GM12878 (cell line): ENCODE results near the gene NTMT2. TPM values are rescaled to one million over a fixed set of nuclear protein-coding genes. Genes with fewer than 3 reads are reported as not detected.

Experiments used
- ATAC-seq: fragments of 200-7000 bp; cut with Tn5 transposase; 3 replicates; pipeline ENCODE4 v1.9.1; 2020; ENCODE audit warnings: mild to moderate bottlenecking, moderate library complexity
- BruUV-seq: library from RNA; stranded (reverse); fragments of 400-500 nt; replicated peaks from 2 replicates; lab custom pipeline; 2021; lab: Mats Ljungman, UMichigan
- CTCF ChIA-PET: fragments of 300-600 bp; sonication (Branson Sonifier 250); formaldehyde crosslinking; extraction: SDS; loops from one replicate; lab custom pipeline; 2021; ENCODE audit warnings: inconsistent platforms; lab: Yijun Ruan, JAX
- POLR2A ChIA-PET: fragments of 350-600 bp; formaldehyde crosslinking; extraction: SDS; loops from one replicate; lab custom pipeline; 2021; ENCODE audit warnings: inconsistent platforms; lab: Charles Lee
- RAD21 ChIA-PET: fragments of 300-600 bp; sonication (Branson Sonifier 250); formaldehyde crosslinking; loops from one replicate; lab custom pipeline; 2023; ENCODE audit warnings: antibody characterized with exemption; ENCODE audit not compliant: unreplicated experiment; lab: Charles Lee
- SMC1A ChIA-PET: fragments of 300-600 bp; sonication (Branson Sonifier 250); formaldehyde crosslinking; loops from one replicate; lab custom pipeline; 2023; ENCODE audit not compliant: unreplicated experiment, uncharacterized antibody; lab: Charles Lee
- DNase-seq: peaks from one replicate; pipeline ENCODE4 v3.0.0-alpha.2; 2011; ENCODE audit warnings: low read depth, low spot score
- FAIRE-seq: peaks from 3 replicates; lab custom pipeline; 2011; peaks lifted over from hg19 to GRCh38; lab: Jason Lieb, UNC
- H2AFZ ChIP-seq: 2 replicates; pipeline ENCODE4 v1.6.0; 2011; ENCODE audit warnings: low read depth, low read length, control low read depth; ENCODE audit not compliant: control insufficient read depth
- H3K27ac ChIP-seq: 2 replicates; pipeline ENCODE4 v1.5.1; 2011; ENCODE audit warnings: control low read depth; ENCODE audit not compliant: control insufficient read depth, insufficient read depth
- H3K27me3 ChIP-seq, 2 experiments: replicated peaks in 1 of 2; 2 replicates each; pipeline versions ENCODE4 v1.6.0 to v1.6.1; 2011; ENCODE audit warnings: low read length in 1 of 2; ENCODE audit not compliant: control insufficient read depth in 2 of 2, insufficient read depth in 2 of 2
- H3K36me3 ChIP-seq, 2 experiments: 2 replicates each; pipeline ENCODE4 v1.5.1; 2011; ENCODE audit warnings: low read length in 1 of 2; ENCODE audit not compliant: control insufficient read depth in 2 of 2, insufficient read depth in 2 of 2
- H3K4me1 ChIP-seq: 2 replicates; pipeline ENCODE4 v1.6.1; 2011; ENCODE audit warnings: mild to moderate bottlenecking, low read length, moderate library complexity, mixed read lengths; ENCODE audit not compliant: control insufficient read depth, insufficient read depth
- H3K4me2 ChIP-seq: 2 replicates; pipeline ENCODE4 v1.6.0; 2011; ENCODE audit warnings: control low read depth; ENCODE audit not compliant: control insufficient read depth, insufficient read depth
- H3K4me3 ChIP-seq: fragments of 200-600 bp; sonication (generic); 2 replicates; pipeline ENCODE4 v1.5.1; 2016
- H3K79me2 ChIP-seq: 2 replicates; pipeline ENCODE4 v1.6.0; 2011; ENCODE audit warnings: low read length; ENCODE audit not compliant: control insufficient read depth, insufficient read depth
- H3K9ac ChIP-seq: 2 replicates; pipeline ENCODE4 v1.8.0; 2011; ENCODE audit warnings: low read length, control low read depth, mixed read lengths; ENCODE audit not compliant: control insufficient read depth, insufficient read depth
- H3K9me3 ChIP-seq: replicated peaks from 3 replicates; pipeline ENCODE4 v1.5.1; 2011; ENCODE audit warnings: mild to moderate bottlenecking, low read length; ENCODE audit not compliant: control insufficient read depth, insufficient read depth
- H4K20me1 ChIP-seq: 2 replicates; pipeline ENCODE4 v1.6.0; 2011; ENCODE audit not compliant: control insufficient read depth, insufficient read depth
- MYB ChIP-seq: fragments of 150-350 bp; IDR thresholded peaks from 2 replicates; pipeline ENCODE4 v1.6.1; 2014; ENCODE audit warnings: mild to moderate bottlenecking, low read depth, low read length, borderline replicate concordance
- MYC ChIP-seq: IDR thresholded peaks from 2 replicates; pipeline ENCODE4 v1.6.1; 2011; ENCODE audit warnings: mild to moderate bottlenecking, low read length, moderate library complexity, inconsistent platforms; ENCODE audit not compliant: insufficient read depth, insufficient replicate concordance, insufficient read length, severe bottlenecking
- REST ChIP-seq: IDR thresholded peaks from 2 replicates; pipeline ENCODE4 v1.6.1; 2012; ENCODE audit warnings: mild to moderate bottlenecking, low read depth, low read length
- SREBF1 ChIP-seq: IDR thresholded peaks from 2 replicates; pipeline ENCODE4 v1.6.1; 2012; ENCODE audit warnings: mild to moderate bottlenecking, low read length
- WGBS: methylation state at CpG from one replicate; pipeline ENCODE4 v1.1.6; 2016; ENCODE audit warnings: low lambda C conversion rate; ENCODE audit not compliant: insufficient replicate concordance, insufficient coverage; ENCODE audit errors: missing lambda C conversion rate; 5-methylcytosine and 5-hydroxymethylcytosine counted together
- in situ Hi-C: fragments of 300-500 bp; cut with MboI; formaldehyde crosslinking; loops from 9 replicates; pipeline ENCODE4 v1.14.3; 2018; ENCODE audit warnings: mixed read lengths
- intact Hi-C: fragments of 100-400 bp; cut with micrococcal nuclease; formaldehyde crosslinking; loops from one replicate; pipeline ENCODE4 v1.14.2; 2022; ENCODE audit not compliant: unreplicated experiment
- polyA plus RNA-seq, 11 experiments: library from polyadenylated mRNA; depleted of rRNA in 4 of 11; unstranded in 6 of 11; stranded (reverse) in 5 of 11; fragments of >200 nt; fragmentation: Nextera tagmentation in 4 of 11; fragmentation: Illumina TruSeq in 1 of 11; extraction: Ambion mirVana in 4 of 11; extraction: Trizol in 1 of 11; gene quantifications; 1 replicate in 1 of 11; 2 replicates in 10 of 11; pipeline versions ENCODE4 v1.2.1 to v1.2.3, GENCODE V29; 2011 to 2016; ENCODE audit warnings: inconsistent platforms in 2 of 11, missing spikeins in 2 of 11, low read depth in 1 of 11
- total RNA-seq, 4 experiments: library from RNA; depleted of rRNA in 3 of 4; stranded (reverse); fragments of >200 nt in 3 of 4; fragmentation: Illumina TruSeq in 1 of 4; extraction: Trizol in 1 of 4; gene quantifications; 2 replicates each; pipeline versions ENCODE4 v1.2.1 to v1.2.3, GENCODE V29; 2013 to 2021

NTMT2 gene
- total and polyA plus RNA-seq, 10 of the 15 experiments (the other 5 are each of a cell fraction or from before 2014, with no cell fraction given) = not detected

GRCh38 chr1:170140371-170140770 lies 5.4 kb upstream of the NTMT2 start:
- RAD21 ChIA-PET = no interaction called here
- in situ Hi-C loops (no loop called here), intact Hi-C loops (no loop called here)
- no peaks in the 10 kb centered on the region for H4K20me1 ChIP-seq
- no peaks in the 10 kb centered on the region for H3K79me2 ChIP-seq
- H3K4me1 ChIP-seq = no peaks in the 10 kb centered on the region
- no TSS peak for BruUV-seq
- no peaks in the 10 kb centered on the region for H3K9me3 ChIP-seq
- CTCF ChIA-PET = interaction anchor here (1.3 kb wide), 1 partner anchor 16 kb away, joined by 3 read pairs; no protein-coding TSS in a partner anchor
- no peak for FAIRE-seq
- no peak overlapping the region for H3K9ac ChIP-seq
- DNase-seq = no peak
- H3K36me3 ChIP-seq = no peaks in the 10 kb centered on the region
- no peak overlapping the region for H3K27ac ChIP-seq
- H2AFZ ChIP-seq = no peak overlapping the region
- WGBS = 15% methylated on average over 2 of the region's 2 CpGs
- POLR2A ChIA-PET = interaction anchor here (0.6 kb wide), 1 partner anchor 549 kb away, joined by 3 read pairs; no protein-coding TSS in a partner anchor
- no peak for ATAC-seq
- SMC1A ChIA-PET = no interaction called here
- TF ChIP-seq MYB = no peak
- no peak for TF ChIP-seq MYC
- TF ChIP-seq REST = no peak
- no peak for TF ChIP-seq SREBF1
- no peak overlapping the region for H3K4me2 ChIP-seq
- no peaks in the 10 kb centered on the region for H3K27me3 ChIP-seq
- no peak overlapping the region for H3K4me3 ChIP-seq
